PC-3 (cell line): ENCODE results near the gene FRMD6.

Experiments
- CTCF ChIP-seq: fragments of 300-600 bp; sonication (generic); conservative IDR thresholded peaks from 2 replicates; pipeline ENCODE4 v1.5.1; 2017; ENCODE audit warnings: antibody characterized with exemption, low read depth, mild to moderate bottlenecking, low read length
- EZH2 ChIP-seq: fragments of 300-600 bp; sonication (generic); IDR thresholded peaks from one replicate; pipeline ENCODE4 v1.6.1; 2017; ENCODE audit warnings: antibody characterized with exemption, mild to moderate bottlenecking, low read length; ENCODE audit not compliant: unreplicated experiment
- EZH2phosphoT487 ChIP-seq: fragments of 300-600 bp; sonication (generic); IDR thresholded peaks from 2 replicates; pipeline ENCODE4 v1.6.1; 2018; ENCODE audit warnings: mild to moderate bottlenecking, antibody characterized with exemption, low read length, borderline replicate concordance

- TF ChIP-seq CTCF, result no peak
- TF ChIP-seq EZH2, result no peak
- no peak for TF ChIP-seq EZH2phosphoT487
Observed at GRCh38 chr14:51607711-51608110, 44.0 kb upstream of the FRMD6 start.
